ENCODE measurements around the gene RPL27A. TPM values are rescaled to one million over a fixed set of nuclear protein-coding genes. Genes with fewer than 3 reads are reported as not detected.

RPL27A gene
- total RNA-seq: 659 and 1,043 TPM in 2 replicates

GRCh38 chr11:8682303-8683114, at the start of gene RPL27A, which contains the start of gene TRIM66:
TSS of gene RPL27A (plus strand) at chr11:8682792. CDS start at chr11:8682814, 22 bp downstream.
TSS of gene TRIM66 (minus strand) at chr11:8682665. CDS start at chr11:8672274, 10,391 bp downstream.

Small RNA genes lying within 50 kb of the gene (small RNA-seq; reads per million reads assigned to genes)
- not detected for gene SNORA3A
- 80.3 reads per million, percentile 97 among the genes with 10 or more reads in this experiment for gene SNORA3B

Other genes starting within 250 kb of the RPL27A start
- gene STK33, start 88.6 kb upstream of the RPL27A start, total RNA-seq: 0.78 and 2.7 TPM in 2 replicates
- 10.1 and 13.1 TPM in 2 replicates for gene TRIM66, start 127 bp upstream of the RPL27A start, total RNA-seq
- gene AKIP1, start 228.4 kb downstream of the RPL27A start, total RNA-seq: 28.9 and 30.3 TPM in 2 replicates

All from articular chondrocyte of knee joint (primary cell).